HCT116 (cell line): ENCODE results near the gene PC.

Source experiments
- EZH2 ChIP-seq: fragments of 200-600 bp; sonication (generic); IDR thresholded peaks from 2 replicates; pipeline ENCODE4 v1.6.1; 2017; ENCODE audit warnings: antibody characterized with exemption, mixed run types
- SP1 ChIP-seq: IDR thresholded peaks from 2 replicates; pipeline ENCODE4 v1.6.1; 2012; ENCODE audit warnings: low read depth
- TF ChIP-seq, protein P1 (sequence below): IDR thresholded peaks from 2 replicates; pipeline ENCODE4 v1.6.1; 2012

DNA sequence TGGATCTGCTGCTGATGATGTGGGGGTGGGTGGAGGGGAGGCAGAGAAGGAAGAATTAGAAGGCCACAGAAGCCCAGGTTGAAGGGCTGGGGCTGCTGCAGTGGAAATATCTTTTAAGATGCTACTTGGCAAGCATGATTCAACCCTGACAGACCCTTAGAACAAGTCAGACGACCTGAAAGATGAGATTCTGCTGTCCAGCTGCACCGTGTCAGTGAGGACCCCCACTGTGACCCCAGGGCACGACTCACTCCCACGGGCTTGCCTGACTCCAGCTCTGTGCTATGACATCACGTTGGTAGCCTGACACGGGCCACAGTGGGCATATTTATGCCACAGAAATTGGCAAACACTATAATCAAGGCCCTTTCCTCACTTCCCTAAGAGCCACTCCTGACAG, 65.3 kb downstream of the PC start:
- TF ChIP-seq SP1, result no peak
- TF ChIP-seq, protein P1, sequence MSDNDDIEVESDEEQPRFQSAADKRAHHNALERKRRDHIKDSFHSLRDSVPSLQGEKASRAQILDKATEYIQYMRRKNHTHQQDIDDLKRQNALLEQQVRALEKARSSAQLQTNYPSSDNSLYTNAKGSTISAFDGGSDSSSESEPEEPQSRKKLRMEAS, result no peak
- TF ChIP-seq EZH2, result no peak
